Epithelial cell of esophagus (primary cell): ENCODE data around the gene PODXL2.

ENCODE experiments used
- DNase-seq: peaks from one replicate; pipeline ENCODE4 v3.0.0; 2010; ENCODE audit warnings: low read depth
- H3K4me3 ChIP-seq: 2 replicates; pipeline ENCODE4 v1.5.1; 2011; ENCODE audit warnings: mild to moderate bottlenecking, low read length, control low read depth
- CTCF ChIP-seq: IDR thresholded peaks from 2 replicates; pipeline ENCODE4 v1.5.1; 2011; ENCODE audit warnings: low read depth, mild to moderate bottlenecking, low read length, control low read depth, inconsistent platforms; ENCODE audit not compliant: insufficient read depth; ENCODE audit errors: missing control alignments

PODXL2 gene

GRCh38 chr3:127667119-127667681, 38.2 kb downstream of the PODXL2 start:
- TF ChIP-seq CTCF = no peak
- no peak overlapping the region for H3K4me3 ChIP-seq
- no peak for DNase-seq

- TF ChIP-seq CTCF = no peak
- H3K4me3 ChIP-seq = no peak overlapping the region
- no peak for DNase-seq
Observed at GRCh38 chr3:127668906-127669305, 39.9 kb downstream of the PODXL2 start.

- H3K4me3 ChIP-seq = no peak overlapping the region
- DNase-seq = no peak
- TF ChIP-seq CTCF = no peak
Observed at GRCh38 chr3:127669541-127670228, 40.7 kb downstream of the PODXL2 start.

- no peak for DNase-seq
- TF ChIP-seq CTCF = no peak
- no peak overlapping the region for H3K4me3 ChIP-seq
Observed at GRCh38 chr3:127670229-127670559, 41.2 kb downstream of the PODXL2 start.

- no peak for TF ChIP-seq CTCF
- no peak for DNase-seq
Observed at GRCh38 chr3:127670761-127671522, 42.0 kb downstream of the PODXL2 start.

GRCh38 chr3:127671523-127672428, 42.8 kb downstream of the PODXL2 start:
- DNase-seq = no peak
- peak overlapping the region; percentile 44 for H3K4me3 ChIP-seq
- TF ChIP-seq CTCF = no peak

More at GRCh38 chr3:127670761-127671522, 42.0 kb downstream of the PODXL2 start:
- H3K4me3 ChIP-seq = no peak overlapping the region
